Mesothelial cell of epicardium (in vitro differentiated cells): Measurements from ENCODE around the gene TTLL11. TPM values are rescaled to one million over a fixed set of nuclear protein-coding genes. Genes with fewer than 3 reads are reported as not detected.

Experiments used
- DNase-seq, 2 experiments: peaks; one replicate each; pipeline ENCODE4 v3.0.0; 2021; ENCODE audit warnings: low spot score in 2 of 2; ENCODE audit not compliant: unreplicated experiment in 2 of 2
- H3K27ac Mint-ChIP-seq: 2 replicates; pipeline ENCODE4 v1.8.0; 2021; ENCODE audit warnings: mixed read lengths
- H3K27me3 Mint-ChIP-seq: 2 replicates; pipeline ENCODE4 v1.8.0; 2021; ENCODE audit warnings: low read depth, mixed read lengths
- H3K36me3 Mint-ChIP-seq: 2 replicates; pipeline ENCODE4 v1.8.0; 2021; ENCODE audit warnings: mixed read lengths
- H3K4me1 Mint-ChIP-seq: 2 replicates; pipeline ENCODE4 v1.8.0; 2021; ENCODE audit warnings: mixed read lengths
- H3K4me3 Mint-ChIP-seq: 2 replicates; pipeline ENCODE4 v1.8.0; 2021; ENCODE audit warnings: mild to moderate bottlenecking, moderate library complexity, mixed read lengths
- H3K9me3 Mint-ChIP-seq: 2 replicates; pipeline ENCODE4 v1.8.0; 2021; ENCODE audit warnings: mixed read lengths
- CTCF ChIP-seq: fragments of 200-600 bp; sonication (generic); IDR thresholded peaks from one replicate; pipeline ENCODE4 v1.5.0; 2021; ENCODE audit warnings: antibody characterized with exemption; ENCODE audit not compliant: unreplicated experiment
- total RNA-seq: library from RNA; stranded (reverse); gene quantifications from 3 replicates; pipeline ENCODE4 v1.2.1, GENCODE V29; 2021

The TTLL11 gene
- total RNA-seq, 1 donor from 2014 or later: 4.8 TPM

GRCh38 chr9:121862371-121863332 is 230.5 kb downstream of the TTLL11 start:
- DNase-seq: no peak
- H3K27ac Mint-ChIP-seq: no peak overlapping the region
- H3K4me3 Mint-ChIP-seq: no peak overlapping the region
- H3K36me3 Mint-ChIP-seq: no peaks in the 10 kb centered on the region
- H3K9me3 Mint-ChIP-seq: no peaks in the 10 kb centered on the region
- peaks cover 11% of the 10 kb centered on the region for H3K27me3 Mint-ChIP-seq
- no peaks in the 10 kb centered on the region for H3K4me1 Mint-ChIP-seq
- TF ChIP-seq CTCF: no peak

GRCh38 chr9:121861501-121862180 is 231.5 kb downstream of the TTLL11 start:
- Mint-ChIP-seq H3K4me3 (no peak overlapping the region), H3K27ac (no peak overlapping the region), H3K27me3 (peaks cover 10% of the 10 kb centered on the region), H3K36me3 (no peaks in the 10 kb centered on the region), H3K4me1 (no peaks in the 10 kb centered on the region), H3K9me3 (no peaks in the 10 kb centered on the region)
- TF ChIP-seq CTCF: no peak
- DNase-seq: no peak

GRCh38 chr9:121860744-121861143 is 232.4 kb downstream of the TTLL11 start:
- DNase-seq: no peak
- Mint-ChIP-seq H3K36me3 (no peaks in the 10 kb centered on the region), H3K27ac (no peak overlapping the region), H3K4me1 (no peaks in the 10 kb centered on the region), H3K9me3 (no peaks in the 10 kb centered on the region), H3K4me3 (no peak overlapping the region), H3K27me3 (peaks cover 10% of the 10 kb centered on the region)
- TF ChIP-seq CTCF: no peak

- Mint-ChIP-seq H3K9me3 (no peaks in the 10 kb centered on the region), H3K4me3 (no peak overlapping the region), H3K27me3 (peaks cover 12% of the 10 kb centered on the region), H3K36me3 (no peaks in the 10 kb centered on the region), H3K4me1 (no peaks in the 10 kb centered on the region), H3K27ac (no peak overlapping the region)
- TF ChIP-seq CTCF: no peak
- DNase-seq: no peak
Observed at GRCh38 chr9:121860213-121860612, 232.9 kb downstream of the TTLL11 start.

GRCh38 chr9:121859646-121860045 is 233.5 kb downstream of the TTLL11 start:
- no peaks in the 10 kb centered on the region for H3K36me3 Mint-ChIP-seq
- no peak overlapping the region for H3K4me3 Mint-ChIP-seq
- no peak overlapping the region for H3K27ac Mint-ChIP-seq
- no peaks in the 10 kb centered on the region for H3K9me3 Mint-ChIP-seq
- DNase-seq: no peak
- peaks cover 14% of the 10 kb centered on the region for H3K27me3 Mint-ChIP-seq
- H3K4me1 Mint-ChIP-seq: no peaks in the 10 kb centered on the region
- TF ChIP-seq CTCF: no peak
